Peyer's patch (tissue), 4 donors: ENCODE measurements around the gene CMYA5. TPM values are rescaled to one million over a fixed set of nuclear protein-coding genes. Genes with fewer than 3 reads are reported as not detected.
A peak's percentile ranks its signal among the peaks of the same experiment; 100 is the strongest.

Experiments
- DNase-seq, 3 donors: peaks; one replicate each; pipeline ENCODE4 v3.0.0-alpha.2; 2017 to 2019
- H3K27ac ChIP-seq, 4 donors: fragments of 200-600 bp; sonication (generic); one replicate each; pipeline ENCODE4 v1.5.1; 2016 to 2019
- H3K27me3 ChIP-seq, 2 donors: fragments of 200-600 bp; sonication (generic); one replicate each; pipeline ENCODE4 v1.5.1; 2019
- H3K36me3 ChIP-seq, 3 donors: fragments of 200-600 bp; sonication (generic); one replicate each; pipeline ENCODE4 v1.5.1; 2016 to 2019
- H3K4me1 ChIP-seq, 4 donors: fragments of 200-600 bp; sonication (generic); one replicate each; pipeline ENCODE4 v1.5.1; 2016 to 2019
- H3K4me3 ChIP-seq, 4 donors: fragments of 200-600 bp; sonication (generic); 1 replicate in 3 of 4; 2 replicates in 1 of 4; pipeline ENCODE4 v1.5.1; 2016 to 2019; ENCODE audit warnings: mild to moderate bottlenecking in 1 of 4
- H3K9me3 ChIP-seq, 4 donors: fragments of 200-600 bp; sonication (generic); one replicate each; pipeline ENCODE4 v1.5.1; 2016 to 2019; ENCODE audit warnings: mild to moderate bottlenecking in 1 of 4
- CTCF ChIP-seq, 6 experiments: fragments of 450-650 bp in 4 of 6; fragments of 200-600 bp in 2 of 6; sonication (generic) in 1 of 6; IDR thresholded peaks; one replicate each; pipeline ENCODE4 v1.5.1; 2017 to 2019; ENCODE audit warnings: antibody characterized with exemption in 6 of 6, mild to moderate bottlenecking in 3 of 6, moderate library complexity in 1 of 6
- POLR2A ChIP-seq, 2 donors: fragments of 450-650 bp; IDR thresholded peaks; one replicate each; pipeline ENCODE4 v1.5.1; 2017; ENCODE audit warnings: antibody characterized with exemption in 2 of 2, mild to moderate bottlenecking in 2 of 2, moderate library complexity in 2 of 2
- total RNA-seq, 4 donors: library from RNA; depleted of rRNA; stranded (reverse); fragments of >200 nt; gene quantifications; one replicate each; pipeline ENCODE4 v1.1.0, GENCODE V29; 2016

The CMYA5 gene
- total RNA-seq = 10 to 100 TPM in 1 of 4 donors, 1 to 10 TPM in 3; 1.1 to 15.7 (median 2.5) TPM

- peak in 1 of 3 donors; percentile 54 for DNase-seq
- Histone ChIP-seq H3K9me3 (no peaks in the 10 kb centered on the region), H3K4me1 (peaks cover 0 to 8% (median 0%) of the 10 kb centered on the region in 4 donors), H3K27ac (peak within 1 kb of the TSS in 2 of 4 donors; percentile 30 to 39), H3K4me3 (peak within 1 kb of the TSS; percentile 13 to 52 (median 36)), H3K27me3 (no peaks in the 10 kb centered on the region), H3K36me3 (peaks cover 0 to 23% (median 0%) of the 10 kb centered on the region in 3 donors)
- TF ChIP-seq CTCF (IDR thresholded peaks at IDR 0.05) (no peak), POLR2A (IDR thresholded peaks at IDR 0.05) (no peak)
These were observed at the start of gene CMYA5 for GRCh38 chr5:79689541-79690466. CMYA5 (plus strand) TSS chr5:79689836; CDS start chr5:79689908, 72 bp downstream.

GRCh38 chr5:79640571-79641055, 49.0 kb upstream of the CMYA5 start:
- no peaks in the 10 kb centered on the region for H3K27me3 ChIP-seq
- no peak overlapping the region for H3K27ac ChIP-seq
- no peaks in the 10 kb centered on the region for H3K4me1 ChIP-seq
- H3K9me3 ChIP-seq = no peaks in the 10 kb centered on the region
- peaks cover 0 to 36% (median 0%) of the 10 kb centered on the region in 3 donors for H3K36me3 ChIP-seq
- DNase-seq = no peak
- TF ChIP-seq POLR2A (IDR thresholded peaks at IDR 0.05) = no peak
- no peak for TF ChIP-seq CTCF (IDR thresholded peaks at IDR 0.05)
- H3K4me3 ChIP-seq = no peak overlapping the region

- H3K27ac ChIP-seq = no peak overlapping the region
- H3K27me3 ChIP-seq = no peaks in the 10 kb centered on the region
- no peak overlapping the region for H3K4me3 ChIP-seq
- no peaks in the 10 kb centered on the region for H3K9me3 ChIP-seq
- TF ChIP-seq CTCF (IDR thresholded peaks at IDR 0.05) (no peak), POLR2A (IDR thresholded peaks at IDR 0.05) (no peak)
- no peak for DNase-seq
- no peaks in the 10 kb centered on the region for H3K4me1 ChIP-seq
- H3K36me3 ChIP-seq = peaks cover 0 to 43% (median 0%) of the 10 kb centered on the region in 3 donors
These were observed 48.2 kb upstream of the CMYA5 start for GRCh38 chr5:79641414-79641813.

GRCh38 chr5:79642210-79642609, 47.4 kb upstream of the CMYA5 start:
- no peaks in the 10 kb centered on the region for H3K9me3 ChIP-seq
- no peaks in the 10 kb centered on the region for H3K27me3 ChIP-seq
- no peaks in the 10 kb centered on the region for H3K4me1 ChIP-seq
- no peak overlapping the region for H3K27ac ChIP-seq
- H3K36me3 ChIP-seq = peaks cover 0 to 47% (median 0%) of the 10 kb centered on the region in 3 donors
- TF ChIP-seq POLR2A (IDR thresholded peaks at IDR 0.05) (no peak), CTCF (IDR thresholded peaks at IDR 0.05) (no peak)
- DNase-seq = no peak
- no peak overlapping the region for H3K4me3 ChIP-seq

GRCh38 chr5:79653843-79654242, 35.8 kb upstream of the CMYA5 start:
- Histone ChIP-seq H3K36me3 (peaks cover 0 to 41% (median 0%) of the 10 kb centered on the region in 3 donors), H3K4me1 (no peaks in the 10 kb centered on the region), H3K27me3 (no peaks in the 10 kb centered on the region), H3K27ac (no peak overlapping the region), H3K4me3 (no peak overlapping the region), H3K9me3 (no peaks in the 10 kb centered on the region)
- no peak for DNase-seq
- no peak for TF ChIP-seq POLR2A (IDR thresholded peaks at IDR 0.05)

- H3K27ac ChIP-seq = no peak overlapping the region
- H3K4me1 ChIP-seq = no peaks in the 10 kb centered on the region
- H3K4me3 ChIP-seq = no peak overlapping the region
- no peaks in the 10 kb centered on the region for H3K9me3 ChIP-seq
- H3K36me3 ChIP-seq = peaks cover 0 to 33% (median 0%) of the 10 kb centered on the region in 3 donors
- no peaks in the 10 kb centered on the region for H3K27me3 ChIP-seq
- DNase-seq = no peak
- TF ChIP-seq POLR2A (IDR thresholded peaks at IDR 0.05) (no peak), CTCF (IDR thresholded peaks at IDR 0.05) (no peak)
These were observed 26.4 kb upstream of the CMYA5 start for GRCh38 chr5:79663212-79663611.
